CD14-positive monocyte (primary cell): ENCODE data around the gene KLHL25. TPM values are rescaled to one million over a fixed set of nuclear protein-coding genes. Genes with fewer than 3 reads are reported as not detected.

Experiments used
- DNase-seq, 3 donors: peaks; one replicate each; pipeline ENCODE4 v3.0.0-alpha.2; 2011 to 2022
- H2AFZ ChIP-seq: 2 replicates; pipeline ENCODE4 v1.6.0; 2012; ENCODE audit warnings: mild to moderate bottlenecking, low read depth, low read length, inconsistent platforms; ENCODE audit not compliant: insufficient read depth, poor library complexity, severe bottlenecking
- H3K27ac ChIP-seq, 2 donors: 1 replicate in 1 of 2; 2 replicates in 1 of 2; pipeline ENCODE4 v1.5.1; 2012 to 2013; ENCODE audit warnings: low read length in 2 of 2, control low read depth in 1 of 2, inconsistent platforms in 1 of 2, low read depth in 1 of 2, mild to moderate bottlenecking in 1 of 2
- H3K27me3 ChIP-seq, 2 donors: one replicate each; pipeline versions ENCODE4 v1.6.0 to v1.6.1; 2011 to 2013; ENCODE audit warnings: low read length in 2 of 2; ENCODE audit not compliant: control insufficient read depth in 2 of 2, insufficient read depth in 2 of 2
- H3K36me3 ChIP-seq, 2 donors: replicated peaks in 1 of 2; 1 replicate in 1 of 2; 2 replicates in 1 of 2; pipeline versions ENCODE4 v1.5.1 to v1.6.1; 2012 to 2013; ENCODE audit warnings: low read length in 2 of 2, control low read depth in 1 of 2, inconsistent platforms in 1 of 2, mild to moderate bottlenecking in 1 of 2; ENCODE audit not compliant: insufficient read depth in 2 of 2, control insufficient read depth in 1 of 2
- H3K4me1 ChIP-seq, 2 donors: 1 replicate in 1 of 2; 2 replicates in 1 of 2; pipeline versions ENCODE4 v1.5.1 to v1.6.1; 2012 to 2013; ENCODE audit warnings: low read length in 2 of 2, control low read depth in 1 of 2, inconsistent platforms in 1 of 2, mild to moderate bottlenecking in 1 of 2, moderate library complexity in 1 of 2; ENCODE audit not compliant: insufficient read depth in 2 of 2, control insufficient read depth in 1 of 2
- H3K4me2 ChIP-seq: replicated peaks from 2 replicates; pipeline ENCODE3; 2012; ENCODE audit warnings: low read length, moderate library complexity, mild to moderate bottlenecking; ENCODE audit not compliant: poor library complexity, severe bottlenecking; ENCODE audit errors: extremely low read depth
- H3K4me3 ChIP-seq, 3 experiments: fragments of 200-600 bp in 1 of 3; sonication (generic) in 1 of 3; replicated peaks in 1 of 3; 1 replicate in 2 of 3; 2 replicates in 1 of 3; pipeline ENCODE4 v1.5.1; 2011 to 2013; ENCODE audit warnings: low read length in 3 of 3, mild to moderate bottlenecking in 3 of 3, control low read depth in 2 of 3, low read depth in 2 of 3, inconsistent platforms in 1 of 3, moderate library complexity in 1 of 3
- H3K79me2 ChIP-seq: 2 replicates; pipeline ENCODE4 v1.6.0; 2012; ENCODE audit warnings: mild to moderate bottlenecking, control low read depth, inconsistent platforms, low read length, moderate library complexity; ENCODE audit not compliant: insufficient read depth
- H3K9ac ChIP-seq: 2 replicates; pipeline ENCODE4 v1.6.0; 2017; ENCODE audit warnings: low read length, mild to moderate bottlenecking; ENCODE audit not compliant: insufficient read depth, poor library complexity, severe bottlenecking
- H3K9me3 ChIP-seq, 2 donors: replicated peaks in 1 of 2; 1 replicate in 1 of 2; 2 replicates in 1 of 2; pipeline versions ENCODE4 v1.5.1 to v1.6.1; 2012 to 2013; ENCODE audit warnings: low read length in 2 of 2, control low read depth in 1 of 2; ENCODE audit not compliant: control insufficient read depth in 1 of 2, insufficient read depth in 1 of 2
- H4K20me1 ChIP-seq: 2 replicates; pipeline ENCODE4 v1.6.0; 2012; ENCODE audit warnings: mild to moderate bottlenecking, low read length, control low read depth, moderate library complexity; ENCODE audit not compliant: insufficient read depth
- H3K27ac Mint-ChIP-seq, 7 donors: one replicate each; pipeline ENCODE4 v1.8.0; 2020; ENCODE audit warnings: mild to moderate bottlenecking in 7 of 7, mixed read lengths in 7 of 7, moderate library complexity in 6 of 7, inconsistent platforms in 2 of 7
- H3K27me3 Mint-ChIP-seq, 3 donors: one replicate each; pipeline ENCODE4 v1.8.0; 2021 to 2022; ENCODE audit warnings: low read depth in 3 of 3, mild to moderate bottlenecking in 3 of 3, mixed read lengths in 3 of 3, moderate library complexity in 3 of 3, inconsistent platforms in 1 of 3
- H3K36me3 Mint-ChIP-seq, 2 donors: one replicate each; pipeline ENCODE4 v1.8.0; 2020; ENCODE audit warnings: mixed read lengths in 2 of 2, inconsistent platforms in 1 of 2, mild to moderate bottlenecking in 1 of 2
- H3K4me1 Mint-ChIP-seq: one replicate; pipeline ENCODE4 v1.8.0; 2020; ENCODE audit warnings: mild to moderate bottlenecking, mixed read lengths
- H3K4me3 Mint-ChIP-seq, 2 donors: one replicate each; pipeline ENCODE4 v1.8.0; 2020; ENCODE audit warnings: mild to moderate bottlenecking in 2 of 2, mixed read lengths in 2 of 2, moderate library complexity in 1 of 2
- H3K9me3 Mint-ChIP-seq, 7 donors: one replicate each; pipeline ENCODE4 v1.8.0; 2020 to 2022; ENCODE audit warnings: mixed read lengths in 7 of 7, mild to moderate bottlenecking in 6 of 7, moderate library complexity in 6 of 7, inconsistent platforms in 2 of 7
- WGBS: methylation state at CpG from one replicate; pipeline ENCODE4 v1.1.5; 2013; ENCODE audit warnings: missing lambda C conversion rate; ENCODE audit not compliant: insufficient coverage; 5-methylcytosine and 5-hydroxymethylcytosine counted together
- intact Hi-C, 2 donors: fragments of 100-400 bp; cut with micrococcal nuclease; formaldehyde crosslinking; loops; one replicate each; pipeline versions ENCODE4 v1.15.0 to v1.15.1; 2023
- polyA plus RNA-seq, 3 donors: library from polyadenylated mRNA; depleted of rRNA in 1 of 3; unstranded in 2 of 3; stranded (reverse) in 1 of 3; fragments of 300-500 nt in 2 of 3; fragments of >200 nt in 1 of 3; fragmentation: Illumina TruSeq in 2 of 3; gene quantifications; 1 replicate in 2 of 3; 2 replicates in 1 of 3; pipeline ENCODE4 v1.2.3, GENCODE V29; 2012 to 2021
- TF ChIP-seq, protein P1 (sequence below): fragments of 200-600 bp; IDR thresholded peaks from one replicate; pipeline ENCODE4 v1.8.0; 2022; ENCODE audit warnings: antibody characterized with exemption, mild to moderate bottlenecking

The KLHL25 gene
- polyA plus RNA-seq, 3 donors, result 0.27 to 0.60 (median 0.40) TPM

GRCh38 chr15:85793641-85794597 is 806 bp downstream of the KLHL25 start:
- intact Hi-C loops, result loop anchor here in 1 of 2 donors (5.0 kb wide), 1 partner anchor 33 kb away; no protein-coding TSS in a partner anchor
- DNase-seq, result no peak
- H3K79me2 ChIP-seq, result no peaks in the 10 kb centered on the region
- TF ChIP-seq, protein P1, sequence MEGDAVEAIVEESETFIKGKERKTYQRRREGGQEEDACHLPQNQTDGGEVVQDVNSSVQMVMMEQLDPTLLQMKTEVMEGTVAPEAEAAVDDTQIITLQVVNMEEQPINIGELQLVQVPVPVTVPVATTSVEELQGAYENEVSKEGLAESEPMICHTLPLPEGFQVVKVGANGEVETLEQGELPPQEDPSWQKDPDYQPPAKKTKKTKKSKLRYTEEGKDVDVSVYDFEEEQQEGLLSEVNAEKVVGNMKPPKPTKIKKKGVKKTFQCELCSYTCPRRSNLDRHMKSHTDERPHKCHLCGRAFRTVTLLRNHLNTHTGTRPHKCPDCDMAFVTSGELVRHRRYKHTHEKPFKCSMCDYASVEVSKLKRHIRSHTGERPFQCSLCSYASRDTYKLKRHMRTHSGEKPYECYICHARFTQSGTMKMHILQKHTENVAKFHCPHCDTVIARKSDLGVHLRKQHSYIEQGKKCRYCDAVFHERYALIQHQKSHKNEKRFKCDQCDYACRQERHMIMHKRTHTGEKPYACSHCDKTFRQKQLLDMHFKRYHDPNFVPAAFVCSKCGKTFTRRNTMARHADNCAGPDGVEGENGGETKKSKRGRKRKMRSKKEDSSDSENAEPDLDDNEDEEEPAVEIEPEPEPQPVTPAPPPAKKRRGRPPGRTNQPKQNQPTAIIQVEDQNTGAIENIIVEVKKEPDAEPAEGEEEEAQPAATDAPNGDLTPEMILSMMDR, result no peak
- 4% methylated on average over 49 of the region's 56 CpGs for WGBS
- Mint-ChIP-seq H3K4me1 (peaks cover 21% of the 10 kb centered on the region), H3K4me3 (peak overlapping the region; percentile 79 to 94), H3K27me3 (peaks cover 32 to 43% (median 37%) of the 10 kb centered on the region in 3 donors), H3K27ac (peak overlapping the region in 3 of 7 donors; percentile 8 to 75 (median 42)), H3K36me3 (no peaks in the 10 kb centered on the region), H3K9me3 (peaks cover 0 to 12% (median 0%) of the 10 kb centered on the region in 7 donors)
- peaks cover 0 to 4% of the 10 kb centered on the region in 2 donors for H3K9me3 ChIP-seq
- peak overlapping the region; percentile 47 to 87 (median 55) for H3K4me3 ChIP-seq
- peak overlapping the region; percentile 98 for H3K4me2 ChIP-seq
- H3K4me1 ChIP-seq, result peaks cover 13 to 20% of the 10 kb centered on the region in 2 donors
- H3K36me3 ChIP-seq, result no peaks in the 10 kb centered on the region
- no peaks in the 10 kb centered on the region for H4K20me1 ChIP-seq
- H3K27me3 ChIP-seq, result peaks cover 8 to 23% of the 10 kb centered on the region in 2 donors
- peak overlapping the region; percentile 96 for H2AFZ ChIP-seq
- H3K27ac ChIP-seq, result no peak overlapping the region
- peak overlapping the region; percentile 73 for H3K9ac ChIP-seq

GRCh38 chr15:85792912-85793590 is 1.7 kb downstream of the KLHL25 start:
- intact Hi-C loops, result loop anchor here in 1 of 2 donors (5.0 kb wide), 1 partner anchor 34 kb away; no protein-coding TSS in a partner anchor
- no peak overlapping the region for H3K27ac ChIP-seq
- no peaks in the 10 kb centered on the region for H4K20me1 ChIP-seq
- H3K27me3 ChIP-seq, result peaks cover 8 to 23% of the 10 kb centered on the region in 2 donors
- no peaks in the 10 kb centered on the region for H3K36me3 ChIP-seq
- H2AFZ ChIP-seq, result no peak overlapping the region
- Mint-ChIP-seq H3K4me3 (peak overlapping the region; percentile 79 to 94), H3K36me3 (no peaks in the 10 kb centered on the region), H3K27me3 (peaks cover 32 to 41% (median 35%) of the 10 kb centered on the region in 3 donors), H3K4me1 (peaks cover 21% of the 10 kb centered on the region), H3K9me3 (peaks cover 0 to 12% (median 0%) of the 10 kb centered on the region in 7 donors), H3K27ac (peak overlapping the region in 2 of 7 donors; percentile 5 to 41)
- no peak overlapping the region for H3K4me3 ChIP-seq
- 83% methylated on average over 11 of the region's 14 CpGs for WGBS
- no peak overlapping the region for H3K9ac ChIP-seq
- H3K79me2 ChIP-seq, result no peaks in the 10 kb centered on the region
- peak overlapping the region; percentile 98 for H3K4me2 ChIP-seq
- peaks cover 0 to 4% of the 10 kb centered on the region in 2 donors for H3K9me3 ChIP-seq
- peaks cover 13 to 20% of the 10 kb centered on the region in 2 donors for H3K4me1 ChIP-seq
- DNase-seq, result no peak
- TF ChIP-seq, protein P1, result no peak
